Thyroid gland (tissue), 4 donors: ENCODE measurements around the gene ETV1. TPM values are rescaled to one million over a fixed set of nuclear protein-coding genes. Genes with fewer than 3 reads are reported as not detected.

Experiments
- DNase-seq, 2 donors: peaks; one replicate each; pipeline ENCODE4 v3.0.0-alpha.2; 2019
- H3K27ac ChIP-seq, 3 donors: fragments of 200-600 bp; sonication (generic); 1 replicate in 2 of 3; 2 replicates in 1 of 3; pipeline ENCODE4 v1.5.1; 2016 to 2019; ENCODE audit warnings: mild to moderate bottlenecking in 1 of 3, moderate library complexity in 1 of 3
- H3K27me3 ChIP-seq: fragments of 200-600 bp; sonication (generic); one replicate; pipeline ENCODE4 v1.5.1; 2019
- H3K36me3 ChIP-seq, 2 donors: fragments of 200-600 bp; sonication (generic); one replicate each; pipeline ENCODE4 v1.5.1; 2016 to 2019
- H3K4me1 ChIP-seq, 2 donors: fragments of 200-600 bp; sonication (generic); one replicate each; pipeline ENCODE4 v1.5.1; 2017 to 2019
- H3K4me3 ChIP-seq, 3 donors: fragments of 200-600 bp; sonication (generic); replicated peaks in 1 of 3; 1 replicate in 2 of 3; 2 replicates in 1 of 3; pipeline ENCODE4 v1.5.1; 2016; ENCODE audit warnings: mild to moderate bottlenecking in 1 of 3
- H3K9me3 ChIP-seq: fragments of 200-600 bp; sonication (generic); one replicate; pipeline ENCODE4 v1.5.1; 2017
- POLR2A ChIP-seq, 2 donors: fragments of 450-650 bp; IDR thresholded peaks; one replicate each; pipeline ENCODE4 v1.6.1; 2017; ENCODE audit warnings: antibody characterized with exemption in 2 of 2, mild to moderate bottlenecking in 2 of 2, moderate library complexity in 1 of 2
- WGBS, 2 donors: methylation state at CpG; one replicate each; pipeline ENCODE4 v1.1.5; 2017; 5-methylcytosine and 5-hydroxymethylcytosine counted together
- intact Hi-C: fragments of 100-400 bp; cut with DNase I; formaldehyde crosslinking; loops from one replicate; pipeline ENCODE4 v1.15.1; 2023
- total RNA-seq, 4 donors: library from RNA; depleted of rRNA; stranded (reverse); fragments of >200 nt; gene quantifications; one replicate each; pipeline ENCODE4 v1.2.3, GENCODE V29; 2016
- TF ChIP-seq, protein P1 (sequence below), 6 experiments: fragments of 200-600 bp in 3 of 6; fragments of 450-650 bp in 3 of 6; sonication (generic) in 3 of 6; IDR thresholded peaks; one replicate each; pipeline ENCODE4 v1.5.1; 2016 to 2019; ENCODE audit warnings: antibody characterized with exemption in 6 of 6, mild to moderate bottlenecking in 2 of 6, inconsistent platforms in 1 of 6, moderate library complexity in 1 of 6

The ETV1 gene
- total RNA-seq, 4 donors from 2014 or later = 5.9 to 18.6 (median 9.4) TPM

DNA sequence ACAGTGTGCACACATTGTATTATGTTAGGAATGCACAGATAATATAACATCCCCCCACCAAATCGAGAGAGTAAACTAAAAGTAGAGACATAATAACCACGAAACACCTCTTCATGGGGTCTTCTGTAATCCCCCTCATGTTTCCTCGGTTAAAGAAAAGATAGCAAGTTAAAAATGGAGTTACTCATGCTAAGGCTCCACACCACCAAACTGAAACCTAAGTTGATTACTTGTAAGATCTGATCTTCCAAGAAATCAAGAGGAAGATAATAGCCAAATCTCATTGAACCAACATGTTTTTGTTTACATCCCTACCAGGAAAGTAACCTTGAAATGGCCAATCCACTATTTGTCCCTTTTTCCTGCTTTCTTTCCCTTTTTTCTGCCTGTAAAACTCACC, 11.7 kb upstream of the ETV1 start:
- H3K27me3 ChIP-seq = no peaks in the 10 kb centered on the region
- TF ChIP-seq, protein P1, sequence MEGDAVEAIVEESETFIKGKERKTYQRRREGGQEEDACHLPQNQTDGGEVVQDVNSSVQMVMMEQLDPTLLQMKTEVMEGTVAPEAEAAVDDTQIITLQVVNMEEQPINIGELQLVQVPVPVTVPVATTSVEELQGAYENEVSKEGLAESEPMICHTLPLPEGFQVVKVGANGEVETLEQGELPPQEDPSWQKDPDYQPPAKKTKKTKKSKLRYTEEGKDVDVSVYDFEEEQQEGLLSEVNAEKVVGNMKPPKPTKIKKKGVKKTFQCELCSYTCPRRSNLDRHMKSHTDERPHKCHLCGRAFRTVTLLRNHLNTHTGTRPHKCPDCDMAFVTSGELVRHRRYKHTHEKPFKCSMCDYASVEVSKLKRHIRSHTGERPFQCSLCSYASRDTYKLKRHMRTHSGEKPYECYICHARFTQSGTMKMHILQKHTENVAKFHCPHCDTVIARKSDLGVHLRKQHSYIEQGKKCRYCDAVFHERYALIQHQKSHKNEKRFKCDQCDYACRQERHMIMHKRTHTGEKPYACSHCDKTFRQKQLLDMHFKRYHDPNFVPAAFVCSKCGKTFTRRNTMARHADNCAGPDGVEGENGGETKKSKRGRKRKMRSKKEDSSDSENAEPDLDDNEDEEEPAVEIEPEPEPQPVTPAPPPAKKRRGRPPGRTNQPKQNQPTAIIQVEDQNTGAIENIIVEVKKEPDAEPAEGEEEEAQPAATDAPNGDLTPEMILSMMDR (IDR thresholded peaks at IDR 0.05) = no peak
- TF ChIP-seq POLR2A (IDR thresholded peaks at IDR 0.05) = no peak
- no peak overlapping the region for H3K4me3 ChIP-seq
- H3K27ac ChIP-seq = no peak overlapping the region
- no peak for DNase-seq
- H3K36me3 ChIP-seq = no peaks in the 10 kb centered on the region
- no peaks in the 10 kb centered on the region for H3K9me3 ChIP-seq
- 77 to 85% methylated on average over 3 of the region's 3 CpGs for WGBS, 2 donors
- H3K4me1 ChIP-seq = no peaks in the 10 kb centered on the region
- intact Hi-C loops = no loop called here

DNA sequence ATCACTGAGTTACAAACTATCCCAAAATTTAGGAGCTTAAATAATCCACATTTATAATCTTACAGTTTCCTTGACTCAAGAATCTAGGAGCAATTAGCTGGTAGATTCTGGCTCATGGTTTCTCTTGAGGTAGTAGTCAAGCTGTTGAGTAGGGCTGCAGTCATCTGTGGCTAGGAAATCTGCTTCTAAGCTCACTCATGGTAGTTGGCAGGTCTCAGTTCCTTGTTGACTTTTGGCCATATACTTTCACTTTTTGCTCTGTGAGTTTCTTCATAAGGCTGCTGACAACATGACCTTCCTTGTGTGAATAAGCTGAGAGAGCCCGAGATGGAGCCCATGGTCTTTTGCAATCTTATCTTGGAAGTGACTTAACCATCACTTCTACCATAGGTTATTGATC, 10.8 kb upstream of the ETV1 start:
- H3K27ac ChIP-seq = no peak overlapping the region
- TF ChIP-seq, protein P1 (IDR thresholded peaks at IDR 0.05) = no peak
- no peak for TF ChIP-seq POLR2A (IDR thresholded peaks at IDR 0.05)
- no peaks in the 10 kb centered on the region for H3K27me3 ChIP-seq
- intact Hi-C loops = no loop called here
- H3K4me3 ChIP-seq = no peak overlapping the region
- 76 to 93% methylated on average over 1 of the region's 1 CpG for whole genome bisulfite sequencing, 2 donors
- DNase-seq = no peak
- H3K9me3 ChIP-seq = no peaks in the 10 kb centered on the region
- H3K36me3 ChIP-seq = no peaks in the 10 kb centered on the region
- no peaks in the 10 kb centered on the region for H3K4me1 ChIP-seq

DNA sequence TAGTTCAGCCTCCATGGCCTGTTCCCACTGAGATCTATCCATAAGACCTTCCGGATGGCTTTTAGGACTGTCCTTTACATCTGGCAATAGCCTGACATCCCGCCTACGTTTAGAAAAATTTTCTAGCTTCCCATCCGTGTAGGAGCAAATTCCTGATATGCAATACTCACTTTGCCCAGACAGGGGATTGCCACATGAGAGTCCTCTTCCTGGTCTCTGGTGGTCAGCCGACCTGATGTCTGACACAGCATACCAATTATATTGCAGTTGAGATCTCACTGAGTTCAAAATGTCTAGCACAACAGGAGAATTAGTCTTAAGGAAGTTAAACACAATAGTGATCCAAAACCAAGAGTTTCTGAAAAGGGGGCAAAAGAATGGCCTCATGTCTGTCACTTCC, 9.4 kb upstream of the ETV1 start:
- Histone ChIP-seq H3K36me3 (no peaks in the 10 kb centered on the region), H3K4me3 (no peak overlapping the region), H3K27ac (no peak overlapping the region), H3K9me3 (no peaks in the 10 kb centered on the region), H3K4me1 (no peaks in the 10 kb centered on the region), H3K27me3 (no peaks in the 10 kb centered on the region)
- no peak for DNase-seq
- WGBS, 2 donors = 68% methylated on average over 5 of the region's 5 CpGs
- intact Hi-C loops = no loop called here
- TF ChIP-seq POLR2A (IDR thresholded peaks at IDR 0.05) = no peak
- TF ChIP-seq, protein P1 (IDR thresholded peaks at IDR 0.05) = no peak

DNA sequence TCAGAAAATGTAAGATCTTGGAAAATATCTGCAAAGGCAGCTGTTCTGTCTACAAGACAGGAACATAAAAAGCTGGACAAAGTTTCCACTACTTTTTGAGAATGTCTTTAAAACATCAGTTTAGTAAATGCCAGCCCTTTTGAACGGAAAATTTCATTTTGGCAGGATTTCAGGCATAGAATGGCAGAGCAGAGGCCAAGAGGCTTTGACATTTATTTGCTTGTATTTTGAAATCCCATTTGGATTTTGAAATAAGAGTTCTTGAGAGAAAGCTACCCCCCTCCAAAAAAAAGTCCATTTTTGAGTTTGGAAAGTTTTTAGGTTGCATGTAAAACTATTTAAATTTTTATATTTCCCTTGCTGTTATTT, 3.1 kb upstream of the ETV1 start:
- intact Hi-C loops = no loop called here
- no peaks in the 10 kb centered on the region for H3K9me3 ChIP-seq
- H3K4me1 ChIP-seq = peaks cover 0 to 5% of the 10 kb centered on the region in 2 donors
- TF ChIP-seq, protein P1 (IDR thresholded peaks at IDR 0.05) = no peak
- TF ChIP-seq POLR2A (IDR thresholded peaks at IDR 0.05) = no peak
- 63 to 80% methylated on average over 1 of the region's 1 CpG for WGBS, 2 donors
- no peaks in the 10 kb centered on the region for H3K36me3 ChIP-seq
- no peaks in the 10 kb centered on the region for H3K27me3 ChIP-seq
- H3K27ac ChIP-seq = peak overlapping the region in 1 of 3 donors; percentile 87
- H3K4me3 ChIP-seq = no peak overlapping the region
- no peak for DNase-seq

DNA sequence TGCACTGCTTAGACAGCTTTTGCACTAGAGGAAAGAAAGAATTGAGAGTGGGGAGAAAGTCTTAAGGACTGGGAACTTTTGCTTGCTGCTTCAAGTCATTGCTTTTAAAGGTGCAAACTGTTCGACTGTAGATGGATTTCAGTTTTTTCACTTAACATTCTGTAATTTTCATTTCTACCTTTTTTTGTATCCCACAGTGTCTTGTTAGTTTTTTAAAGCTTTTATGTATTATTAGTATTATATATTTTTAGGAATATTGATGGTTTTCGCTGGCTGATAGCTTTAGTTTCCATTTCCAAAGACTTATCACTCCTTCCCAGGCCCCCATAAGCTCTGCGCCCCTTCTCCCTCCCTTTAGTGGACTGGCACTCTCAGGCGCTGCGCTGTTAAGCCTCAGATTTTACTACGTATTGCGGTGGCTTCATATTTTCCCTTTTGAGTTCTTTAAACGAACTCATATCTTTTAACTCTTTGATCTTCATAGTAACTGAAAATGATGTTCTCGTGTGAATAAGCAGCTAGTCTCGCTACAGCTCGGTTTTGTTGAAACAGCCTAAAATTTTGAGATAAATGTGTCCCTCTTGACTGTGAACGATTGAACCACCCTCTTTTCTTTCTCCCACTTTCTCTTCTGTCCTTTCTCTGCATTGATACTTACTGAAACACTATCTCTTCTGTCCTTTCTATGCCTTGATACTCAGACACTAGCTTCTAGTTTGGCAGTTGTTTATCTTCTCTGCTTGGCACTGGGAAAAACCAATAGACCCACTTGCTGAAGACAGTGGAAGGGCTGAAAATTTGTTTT, 2.5 kb upstream of the ETV1 start:
- peaks cover 0 to 5% of the 10 kb centered on the region in 2 donors for H3K4me1 ChIP-seq
- no peaks in the 10 kb centered on the region for H3K36me3 ChIP-seq
- no peaks in the 10 kb centered on the region for H3K9me3 ChIP-seq
- peak overlapping the region; percentile 74 to 87 (median 80) for H3K27ac ChIP-seq
- 60 to 69% methylated on average over 12 of the region's 12 CpGs for WGBS, 2 donors
- no peak for DNase-seq
- intact Hi-C loops = no loop called here
- no peak for TF ChIP-seq POLR2A (IDR thresholded peaks at IDR 0.05)
- TF ChIP-seq, protein P1 (IDR thresholded peaks at IDR 0.05) = no peak
- H3K4me3 ChIP-seq = peak overlapping the region in 2 of 3 donors; percentile 13 to 62
- no peaks in the 10 kb centered on the region for H3K27me3 ChIP-seq
